Vagina (tissue), 2 donors: Measurements from ENCODE around the gene CACNA1C.

Experiments
- CTCF ChIP-seq, 3 experiments: fragments of 450-650 bp in 2 of 3; fragments of 200-600 bp in 1 of 3; sonication (generic) in 1 of 3; IDR thresholded peaks; one replicate each; pipeline ENCODE4 v1.5.1; 2017 to 2019; ENCODE audit warnings: antibody characterized with exemption in 3 of 3, mild to moderate bottlenecking in 2 of 3, moderate library complexity in 2 of 3
- POLR2A ChIP-seq, 2 donors: fragments of 450-650 bp; IDR thresholded peaks; one replicate each; pipeline ENCODE4 v1.6.1; 2017; ENCODE audit warnings: antibody characterized with exemption in 2 of 2, mild to moderate bottlenecking in 2 of 2, moderate library complexity in 2 of 2

GRCh38 chr12:2179953-2180736 lies 127.4 kb downstream of the CACNA1C start:
- TF ChIP-seq CTCF (IDR thresholded peaks at IDR 0.05) (no peak), POLR2A (IDR thresholded peaks at IDR 0.05) (no peak)
